Liver (tissue), 9 donors: Measurements from ENCODE around the gene USP49. TPM values are rescaled to one million over a fixed set of nuclear protein-coding genes. Genes with fewer than 3 reads are reported as not detected.

Experiments used
- DNase-seq: peaks from one replicate; pipeline ENCODE4 v3.0.0-alpha.2; 2017; ENCODE audit warnings: low spot score
- H3K27ac ChIP-seq, 2 donors: one replicate each; pipeline ENCODE4 v1.7.0; 2013; ENCODE audit warnings: inconsistent platforms in 2 of 2, low read length in 2 of 2, control low read depth in 1 of 2, low read depth in 1 of 2, mild to moderate bottlenecking in 1 of 2
- H3K27me3 ChIP-seq, 4 donors: one replicate each; pipeline versions ENCODE4 v1.6.1 to v1.7.0; 2013; ENCODE audit warnings: low read length in 3 of 4, inconsistent platforms in 1 of 4, mild to moderate bottlenecking in 1 of 4, moderate library complexity in 1 of 4; ENCODE audit not compliant: control insufficient read depth in 4 of 4, insufficient read depth in 4 of 4
- H3K36me3 ChIP-seq, 4 donors: one replicate each; pipeline versions ENCODE4 v1.6.1 to v1.7.0; 2013; ENCODE audit warnings: low read length in 3 of 4, mild to moderate bottlenecking in 3 of 4, low read depth in 1 of 4, moderate library complexity in 1 of 4; ENCODE audit not compliant: control insufficient read depth in 4 of 4, insufficient read depth in 3 of 4
- H3K4me1 ChIP-seq, 4 donors: one replicate each; pipeline versions ENCODE4 v1.6.1 to v1.7.0; 2013; ENCODE audit warnings: low read length in 3 of 4, mild to moderate bottlenecking in 3 of 4, moderate library complexity in 1 of 4; ENCODE audit not compliant: control insufficient read depth in 4 of 4, insufficient read depth in 4 of 4
- H3K4me3 ChIP-seq, 3 donors: one replicate each; pipeline versions ENCODE4 v1.6.1 to v1.7.0; 2013; ENCODE audit warnings: low read length in 3 of 3, control low read depth in 1 of 3, low read depth in 1 of 3, mild to moderate bottlenecking in 1 of 3
- H3K9ac ChIP-seq, 2 donors: one replicate each; pipeline ENCODE4 v1.7.0; 2013; ENCODE audit warnings: low read length in 2 of 2, mild to moderate bottlenecking in 2 of 2, moderate library complexity in 2 of 2, control low read depth in 1 of 2, low read depth in 1 of 2
- H3K9me3 ChIP-seq, 4 donors: one replicate each; pipeline versions ENCODE4 v1.6.1 to v1.7.0; 2013; ENCODE audit warnings: low read length in 3 of 4; ENCODE audit not compliant: control insufficient read depth in 4 of 4
- CTCF ChIP-seq: fragments of 150-350 bp; IDR thresholded peaks from 2 replicates; pipeline ENCODE4 v1.5.1; 2017; ENCODE audit warnings: improper control_type of control experiment, low read depth, low read length; ENCODE audit not compliant: missing input control
- EGR1 ChIP-seq, 2 donors: IDR thresholded peaks; 2 replicates each; pipeline ENCODE4 v1.6.1; 2016 to 2018; ENCODE audit warnings: antibody characterized with exemption in 2 of 2, low read depth in 2 of 2
- FOXA1 ChIP-seq: IDR thresholded peaks from 2 replicates; pipeline ENCODE4 v1.6.1; 2016; ENCODE audit warnings: antibody characterized with exemption
- FOXA2 ChIP-seq: IDR thresholded peaks from 2 replicates; pipeline ENCODE4 v1.6.1; 2016; ENCODE audit warnings: antibody characterized with exemption
- JUND ChIP-seq, 2 donors: IDR thresholded peaks; 2 replicates each; pipeline ENCODE4 v1.6.1; 2016; ENCODE audit warnings: antibody characterized with exemption in 2 of 2
- RAD21 ChIP-seq, 2 donors: IDR thresholded peaks; 2 replicates each; pipeline ENCODE4 v1.6.1; 2016; ENCODE audit warnings: antibody characterized with exemption in 2 of 2, mild to moderate bottlenecking in 2 of 2
- REST ChIP-seq: IDR thresholded peaks from 2 replicates; pipeline ENCODE4 v1.6.1; 2016; ENCODE audit warnings: antibody characterized with exemption, mild to moderate bottlenecking
- RXRA ChIP-seq, 2 donors: IDR thresholded peaks; 2 replicates each; pipeline ENCODE4 v1.6.1; 2017 to 2018; ENCODE audit warnings: antibody characterized with exemption in 2 of 2, mild to moderate bottlenecking in 1 of 2
- SP1 ChIP-seq: IDR thresholded peaks from 2 replicates; pipeline ENCODE4 v1.6.1; 2018; ENCODE audit warnings: antibody characterized with exemption, mild to moderate bottlenecking
- TAF1 ChIP-seq: conservative IDR thresholded peaks from 2 replicates; pipeline ENCODE4 v1.6.1; 2016; ENCODE audit warnings: antibody characterized with exemption, mild to moderate bottlenecking
- YY1 ChIP-seq: IDR thresholded peaks from 2 replicates; pipeline ENCODE4 v1.6.1; 2016; ENCODE audit warnings: antibody characterized with exemption, mild to moderate bottlenecking
- WGBS: extraction: QIAGEN DNeasy Blood & Tissue Kit; methylation state at CpG from one replicate; pipeline ENCODE4 v1.1.7; 2013; 5-methylcytosine and 5-hydroxymethylcytosine counted together
- polyA plus RNA-seq, 2 donors: library from polyadenylated mRNA; stranded (reverse) in 1 of 2; unstranded in 1 of 2; fragments of 200-250 nt in 1 of 2; fragments of >200 nt in 1 of 2; fragmentation: Nextera tagmentation in 1 of 2; extraction: Ambion mirVana in 1 of 2; gene quantifications; one replicate each; pipeline versions ENCODE4 v1.2.1 to v1.2.3, GENCODE V29; 2013 to 2015
- total RNA-seq, 2 donors: library from RNA; depleted of rRNA; stranded (reverse); fragments of >200 nt; gene quantifications; one replicate each; pipeline ENCODE4 v1.2.3, GENCODE V29; 2014
- TF ChIP-seq, protein P1 (sequence below): IDR thresholded peaks from 2 replicates; pipeline ENCODE4 v1.6.1; 2016; ENCODE audit warnings: antibody characterized with exemption
- TF ChIP-seq, protein P2 (sequence below): IDR thresholded peaks from 2 replicates; pipeline ENCODE4 v1.6.1; 2016; ENCODE audit warnings: antibody characterized with exemption
- donor health status: healthy.
- donor health status: healthy.
- donor health status: healthy.
- donor health status: healthy.
- donor health status: healthy.

The USP49 gene
- total and polyA plus RNA-seq, 4 donors: 0.33 to 3.4 (median 1.1) TPM

DNA sequence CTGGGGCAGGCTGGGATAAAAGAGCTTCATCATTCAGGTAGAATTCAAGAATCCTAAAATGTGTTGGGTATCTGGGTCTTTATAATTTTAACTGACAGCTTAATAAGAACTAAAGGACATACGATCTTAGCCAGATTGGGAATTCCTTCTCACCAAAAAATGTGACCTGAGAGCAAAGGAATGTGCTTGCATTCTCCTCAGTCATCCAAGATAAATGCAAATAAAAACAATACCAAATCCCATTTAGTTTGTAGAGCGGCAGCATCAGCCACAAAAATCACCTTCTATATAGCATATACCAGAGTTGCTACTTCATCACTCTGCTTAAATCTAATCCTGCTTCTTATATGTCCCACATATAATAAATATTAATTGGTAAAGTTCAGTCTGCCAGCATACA lies 16.9 kb downstream of the USP49 start:
- no peak overlapping the region for H3K27ac ChIP-seq
- H3K27me3 ChIP-seq: no peaks in the 10 kb centered on the region
- H3K9ac ChIP-seq: no peak overlapping the region
- TF ChIP-seq FOXA1: no peak
- TF ChIP-seq RAD21 (IDR thresholded peaks at IDR 0.05): no peak
- no peak for TF ChIP-seq TAF1
- TF ChIP-seq, protein P1, sequence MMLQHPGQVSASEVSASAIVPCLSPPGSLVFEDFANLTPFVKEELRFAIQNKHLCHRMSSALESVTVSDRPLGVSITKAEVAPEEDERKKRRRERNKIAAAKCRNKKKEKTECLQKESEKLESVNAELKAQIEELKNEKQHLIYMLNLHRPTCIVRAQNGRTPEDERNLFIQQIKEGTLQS: no peak
- TF ChIP-seq YY1: no peak
- TF ChIP-seq EGR1 (IDR thresholded peaks at IDR 0.05; ENCODE audit: low read depth in 2 of 2): no peak
- TF ChIP-seq CTCF: no peak
- no peak for TF ChIP-seq JUND (IDR thresholded peaks at IDR 0.05)
- no peak for TF ChIP-seq FOXA2
- TF ChIP-seq, protein P2, sequence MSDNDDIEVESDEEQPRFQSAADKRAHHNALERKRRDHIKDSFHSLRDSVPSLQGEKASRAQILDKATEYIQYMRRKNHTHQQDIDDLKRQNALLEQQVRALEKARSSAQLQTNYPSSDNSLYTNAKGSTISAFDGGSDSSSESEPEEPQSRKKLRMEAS: no peak
- TF ChIP-seq RXRA (IDR thresholded peaks at IDR 0.05): no peak
- no peak for TF ChIP-seq REST
- TF ChIP-seq SP1: no peak
- no peak overlapping the region for H3K4me3 ChIP-seq
- no peak for DNase-seq
- H3K36me3 ChIP-seq: peaks cover 0 to 1% (median 0%) of the 10 kb centered on the region in 4 donors
- H3K9me3 ChIP-seq: no peaks in the 10 kb centered on the region
- WGBS: 96% methylated on average over 2 of the region's 2 CpGs
- no peaks in the 10 kb centered on the region for H3K4me1 ChIP-seq

GRCh38 chr6:41877051-41877680 lies 18.0 kb downstream of the USP49 start:
- 93% methylated on average over 2 of the region's 2 CpGs for WGBS
- Histone ChIP-seq H3K4me1 (no peaks in the 10 kb centered on the region), H3K9me3 (no peaks in the 10 kb centered on the region), H3K27me3 (no peaks in the 10 kb centered on the region), H3K4me3 (no peak overlapping the region), H3K9ac (no peak overlapping the region), H3K27ac (no peak overlapping the region), H3K36me3 (peaks cover 0 to 1% (median 0%) of the 10 kb centered on the region in 4 donors)
- no peak for DNase-seq
- no peak for TF ChIP-seq EGR1 (IDR thresholded peaks at IDR 0.05; ENCODE audit: low read depth in 2 of 2)
- TF ChIP-seq FOXA1: no peak
- TF ChIP-seq FOXA2: no peak
- TF ChIP-seq RAD21 (IDR thresholded peaks at IDR 0.05): no peak
